OCI-M2 (cell line): Measurements from ENCODE around the gene CCDC8.
A peak's percentile ranks its signal among the peaks of the same experiment; 100 is the strongest.
"Not testable (repeated sequence)": the region's sequence is repeated elsewhere in the genome, so short reads cannot be mapped to it uniquely, and the experiment has no call there.

Experiments
- DNase-seq: peaks from one replicate; lab custom pipeline; 2025; ENCODE audit not compliant: unreplicated experiment; lab: John Stamatoyannopoulos, UW

Gene CCDC8

DNA sequence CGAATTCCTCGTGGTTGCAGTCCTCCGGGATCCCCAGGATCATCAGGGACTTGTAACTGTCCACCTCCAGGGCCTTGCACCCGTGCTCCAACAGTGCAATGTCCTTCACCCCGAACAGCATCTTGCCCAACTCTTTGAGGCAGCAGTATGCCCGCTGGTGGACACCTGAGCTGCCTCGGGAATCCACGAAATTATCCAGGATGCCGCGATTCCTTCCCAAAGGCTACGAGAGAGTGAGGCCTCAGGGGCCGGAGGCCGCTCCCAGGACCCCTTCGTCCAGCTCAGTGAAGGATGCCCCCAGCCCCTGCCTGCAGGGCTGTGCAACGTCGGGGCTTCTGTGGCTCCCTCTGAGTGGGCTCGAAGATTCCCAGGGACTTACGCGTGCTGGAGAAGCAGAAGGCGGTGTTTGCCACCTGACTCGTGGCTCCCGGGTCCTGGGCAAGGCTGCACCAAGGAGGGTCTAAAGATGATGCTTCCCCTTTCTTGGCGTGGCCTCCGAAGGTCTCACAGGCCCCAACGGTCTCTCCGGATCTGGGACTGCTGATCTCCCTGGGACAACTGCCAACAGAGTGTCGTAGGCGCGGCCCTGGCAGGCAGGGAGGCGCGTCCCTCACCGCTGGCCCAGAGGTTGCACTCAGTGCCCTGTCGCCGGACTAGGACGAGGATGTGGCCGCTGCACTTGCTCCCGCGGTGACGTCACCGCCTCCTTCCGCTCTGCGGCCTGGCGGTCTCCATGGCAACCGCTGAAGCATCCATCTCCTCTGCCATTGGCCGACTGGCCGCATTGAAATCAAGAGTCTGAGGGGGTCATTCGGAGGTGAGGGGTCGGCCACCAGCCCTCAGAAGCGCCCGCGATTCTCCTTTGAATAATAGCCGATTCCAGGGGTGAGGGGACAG is 15.1 kb upstream of the CCDC8 start, which contains the start of gene PNMA8C:
PNMA8C (minus strand) TSS at position 698 of the 897 bp plus-strand sequence; CDS start at position 121, 577 bp downstream.
- DNase-seq = no peak

DNA sequence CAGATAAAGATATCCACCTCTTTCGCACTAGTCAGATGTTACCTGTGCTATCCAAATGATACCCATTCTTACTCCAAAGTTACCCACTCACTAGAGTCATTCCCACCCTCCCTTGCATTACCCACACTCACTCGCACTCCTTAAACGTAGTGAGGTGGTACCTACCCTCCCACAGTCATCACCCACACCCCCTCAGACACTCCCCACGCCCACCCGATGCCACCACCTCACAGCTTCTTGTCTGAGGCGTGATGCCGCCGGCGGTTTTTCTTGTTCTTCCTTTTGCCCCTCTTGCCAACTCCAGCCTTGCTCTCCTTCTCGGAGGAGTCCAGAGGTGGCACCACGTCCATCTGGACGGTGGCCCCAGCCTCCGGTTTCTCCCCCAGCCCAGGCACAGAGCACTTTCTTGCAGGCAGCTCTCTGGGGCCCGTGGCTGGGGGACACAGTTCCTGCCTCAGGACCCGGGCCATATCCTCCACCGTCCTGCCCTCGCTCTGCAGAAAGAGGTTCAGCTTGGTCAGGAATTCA is 14.2 kb upstream of the CCDC8 start:
- DNase-seq = no peak

DNA sequence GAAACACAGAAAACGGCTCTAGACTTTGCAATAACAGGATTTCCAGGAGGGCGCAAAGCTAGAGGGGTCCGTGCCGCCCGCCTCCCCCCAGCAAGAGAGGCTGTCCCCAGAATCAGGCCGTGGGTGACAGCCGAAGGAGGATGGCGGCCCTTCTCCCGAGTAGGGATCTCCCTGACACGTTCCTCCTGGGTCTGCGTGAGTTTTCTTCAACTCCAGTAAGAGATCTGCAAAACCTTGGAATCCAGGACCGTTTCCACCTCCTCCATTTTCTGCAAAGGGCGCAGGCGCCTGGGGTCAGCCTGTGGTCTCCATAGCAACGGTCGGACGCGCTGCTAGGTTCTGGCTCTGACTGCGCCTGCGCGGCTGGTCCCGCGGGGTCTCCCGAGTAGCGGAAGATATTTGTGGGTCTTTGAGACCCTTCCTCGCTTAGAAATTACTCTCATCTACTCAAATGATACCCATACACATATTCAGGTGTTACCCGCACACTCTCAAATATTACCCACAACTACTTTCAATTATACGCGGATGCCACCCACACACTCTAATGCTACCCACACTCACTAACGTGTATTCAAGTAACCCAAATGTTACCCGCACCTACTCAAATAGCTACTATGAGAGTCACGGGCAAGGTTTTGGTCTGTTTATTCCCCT is 13.3 kb upstream of the CCDC8 start:
- DNase-seq = peak; percentile 82

DNA sequence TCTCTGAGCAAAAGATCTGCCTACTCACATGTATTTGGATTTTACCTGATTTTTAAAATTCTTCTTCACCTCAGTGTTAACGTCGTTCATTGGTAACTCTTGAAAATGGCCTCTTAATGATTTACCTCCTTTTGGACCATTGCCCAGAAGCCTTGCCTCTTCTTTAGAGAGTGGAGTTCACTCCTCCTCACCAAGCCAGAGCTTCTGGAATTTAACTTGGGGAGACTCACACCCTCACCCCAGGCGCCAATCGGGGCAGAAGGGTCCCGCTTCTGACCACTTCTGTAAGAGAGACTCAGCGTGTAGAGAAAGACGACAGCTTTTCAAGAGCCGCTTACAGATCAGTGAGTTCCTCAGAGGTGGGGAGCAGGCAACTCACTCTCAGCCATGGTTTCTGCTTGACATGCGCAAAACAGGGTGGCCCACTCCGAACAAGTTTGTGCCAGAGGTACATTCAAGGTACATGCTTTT is 12.7 kb upstream of the CCDC8 start:
- no peak for DNase-seq

DNA sequence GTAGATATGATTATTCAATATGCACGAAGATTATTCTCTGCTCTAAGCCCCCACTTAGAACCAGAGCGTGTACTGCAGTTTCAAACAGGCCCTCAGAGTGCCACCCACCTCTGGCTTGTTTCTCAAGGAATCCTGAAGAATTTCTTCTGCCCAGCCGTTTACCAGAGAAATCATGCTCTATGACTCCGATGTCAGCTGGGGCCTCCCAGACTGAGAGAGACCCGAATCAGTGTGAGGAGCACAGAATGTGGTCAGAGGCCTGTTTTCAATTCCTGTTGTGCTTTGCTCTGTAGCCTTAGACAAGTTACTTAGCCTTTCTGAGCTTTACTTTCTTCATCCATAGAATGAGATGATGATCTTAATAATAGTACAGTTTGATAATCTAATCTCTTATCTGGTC is 9.8 kb upstream of the CCDC8 start:
- DNase-seq = no peak

DNA sequence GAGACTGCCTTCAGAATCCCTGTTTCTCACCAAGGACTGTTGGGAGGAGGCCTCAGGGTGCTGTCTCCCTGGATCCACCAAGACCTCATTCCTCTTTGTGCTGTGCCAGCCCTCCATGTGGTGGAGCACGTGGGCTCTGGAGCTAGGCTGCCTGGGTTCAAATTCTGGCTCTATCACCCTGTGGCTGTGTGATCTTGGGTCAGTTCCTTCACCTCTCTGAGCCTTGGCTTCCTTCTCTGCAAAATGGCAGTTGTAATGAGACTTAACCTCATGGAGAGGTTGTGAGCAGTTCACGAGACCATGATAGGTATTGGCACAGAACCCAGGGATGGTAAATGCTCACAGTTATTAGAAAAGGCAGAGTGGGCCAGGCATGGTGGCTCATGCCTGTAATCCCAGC is 9.0 kb upstream of the CCDC8 start:
- DNase-seq = no peak

DNA sequence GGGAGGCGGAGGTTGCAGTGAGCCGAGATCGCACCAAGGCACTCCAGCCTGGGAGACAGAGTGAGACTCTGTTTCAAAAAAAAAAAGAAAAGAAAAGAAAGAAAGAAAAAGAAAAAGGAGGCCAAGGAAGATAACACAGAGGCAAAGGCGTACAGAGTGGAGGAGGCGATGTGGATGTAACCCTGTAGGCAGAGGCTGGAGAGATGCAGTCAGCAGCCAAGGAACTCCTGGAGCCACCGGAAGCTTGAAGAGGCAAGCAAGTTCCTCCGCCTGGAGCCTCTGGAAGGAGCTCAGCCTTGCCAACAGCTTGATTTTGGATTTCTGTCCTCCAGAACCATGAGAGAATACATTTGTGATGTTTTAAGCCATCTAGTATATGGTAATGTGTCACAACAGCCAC is 6.7 kb upstream of the CCDC8 start:
- no peak for DNase-seq

DNA sequence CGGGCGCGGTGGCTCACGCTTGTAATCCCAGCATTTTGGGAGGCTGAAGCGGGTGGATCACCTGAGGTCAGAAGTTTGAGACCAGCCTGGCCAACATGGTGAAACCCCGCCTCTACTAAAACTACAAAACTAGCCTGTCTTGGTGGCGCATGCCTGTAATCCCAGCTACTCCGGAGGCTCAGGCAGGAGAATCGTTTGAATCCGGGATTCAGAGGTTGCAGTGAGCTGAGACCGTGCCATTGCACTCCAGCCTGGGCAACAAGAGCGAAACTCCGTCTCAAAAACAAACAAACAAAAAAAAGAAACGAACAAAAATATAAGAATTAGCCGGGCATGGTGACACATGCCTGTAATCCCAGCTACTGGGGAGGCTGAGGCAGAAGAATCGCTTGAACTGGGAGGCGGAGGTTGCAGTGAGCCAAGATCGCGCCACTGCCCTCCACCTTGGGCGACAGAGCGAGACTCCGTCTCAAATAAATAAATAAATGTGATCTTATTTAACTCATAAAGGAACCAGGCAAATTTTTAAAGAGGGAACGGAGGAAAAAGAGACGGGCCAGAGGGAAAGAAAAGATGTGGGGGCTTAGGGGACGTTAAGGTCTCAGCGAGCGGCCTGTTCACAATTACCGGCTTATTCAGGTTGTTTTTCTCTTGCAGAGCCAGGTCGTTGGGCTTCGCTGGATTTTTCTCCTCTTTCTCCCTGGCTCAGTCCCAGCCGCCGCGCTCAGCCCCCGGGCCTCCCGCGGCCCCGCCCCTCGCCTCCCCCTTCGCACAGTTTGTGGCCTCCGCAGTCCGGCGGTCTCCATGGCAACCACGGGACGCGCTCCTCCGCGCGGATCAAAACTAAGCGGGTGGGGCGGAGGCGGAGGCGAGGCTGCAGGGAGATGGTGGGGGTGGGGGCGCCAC is 2.7 kb upstream of the CCDC8 start:
- DNase-seq = peak; percentile 35

DNA sequence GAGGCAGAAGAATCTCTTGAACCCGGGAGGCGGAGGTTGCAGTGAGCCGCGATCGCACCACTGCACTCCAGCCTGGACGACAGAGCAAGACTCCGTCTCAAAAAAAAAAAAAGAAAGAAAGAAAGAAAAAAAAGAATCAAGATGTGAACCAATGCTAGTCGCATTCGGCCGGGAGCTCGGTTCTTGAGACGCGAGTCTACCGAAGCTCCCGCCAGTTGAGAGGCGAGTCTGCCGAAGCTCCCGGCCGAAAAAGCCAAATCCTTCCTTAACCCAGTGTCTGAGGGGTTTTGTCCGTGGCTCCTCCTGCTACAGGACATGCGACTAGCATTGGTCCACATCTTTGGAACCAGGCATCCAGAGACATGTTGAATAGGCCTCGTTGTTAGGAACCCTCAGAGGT is 1.5 kb upstream of the CCDC8 start:
- not testable (repeated sequence) for DNase-seq

DNA sequence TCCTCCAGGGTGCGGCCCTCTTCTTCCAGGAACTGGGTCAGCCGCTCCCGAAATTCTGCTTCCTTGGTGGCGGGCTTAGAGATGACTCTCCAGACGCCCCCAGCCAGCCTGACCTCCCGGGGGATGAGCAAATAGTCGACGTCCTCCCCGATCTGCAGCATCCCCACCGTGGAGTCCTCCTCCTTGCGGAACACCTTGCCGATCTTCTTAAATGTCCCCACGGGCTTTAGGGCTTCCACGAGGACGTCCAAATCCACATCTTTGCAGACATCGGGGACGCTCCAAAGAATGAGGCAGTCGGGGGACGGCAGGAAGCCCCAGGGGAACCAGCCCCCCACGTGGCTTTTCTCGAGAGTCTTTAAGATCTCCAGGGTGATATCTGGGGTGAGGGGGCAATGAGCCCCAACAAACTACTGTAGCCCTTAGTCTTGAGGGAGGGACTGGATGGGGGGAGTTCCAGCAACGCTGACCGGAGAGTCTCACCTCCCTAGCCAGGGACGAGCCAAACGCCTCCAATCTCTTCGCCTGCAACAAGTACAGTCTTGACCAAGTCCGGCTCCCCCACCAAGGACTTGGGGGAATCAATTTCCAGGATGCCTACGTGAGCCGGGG is 608 bp downstream of the CCDC8 start:
- peak; percentile 20 for DNase-seq

DNA sequence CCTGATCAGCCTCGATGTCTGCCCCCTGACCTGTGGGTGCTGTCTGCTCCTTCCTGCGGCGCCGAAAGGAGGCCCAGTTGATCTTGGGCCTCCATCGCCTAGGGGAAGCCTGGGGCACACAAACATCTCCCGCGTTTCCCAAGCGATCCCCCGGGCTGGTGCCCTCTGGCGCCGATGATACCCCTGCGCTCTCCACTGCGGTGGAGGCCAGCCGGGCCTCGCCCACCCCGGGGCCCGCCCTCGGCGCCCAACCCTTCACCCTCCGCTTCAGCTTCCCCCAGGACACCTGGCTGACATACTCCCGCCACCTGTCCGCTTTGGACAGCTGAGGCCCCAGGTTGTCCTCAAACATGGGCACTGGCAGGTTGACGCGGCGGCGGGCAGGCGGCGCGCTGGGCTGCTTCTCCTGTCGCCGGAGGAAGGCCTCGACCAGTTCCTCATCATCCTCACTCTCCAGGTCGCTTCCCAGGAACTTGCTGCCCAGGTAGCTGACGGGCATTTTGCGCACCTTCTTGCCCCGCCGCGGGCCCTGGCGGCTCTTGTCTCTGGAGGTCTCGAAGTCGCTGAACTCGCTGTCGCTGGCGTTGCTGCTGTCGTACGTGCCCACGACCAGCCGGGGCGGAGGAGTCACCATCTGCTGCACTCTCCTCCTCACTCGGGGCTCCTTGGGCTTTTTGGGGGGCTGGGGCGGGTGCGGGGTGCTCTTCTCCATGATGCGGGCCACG is 1.3 kb downstream of the CCDC8 start:
- no peak for DNase-seq

DNA sequence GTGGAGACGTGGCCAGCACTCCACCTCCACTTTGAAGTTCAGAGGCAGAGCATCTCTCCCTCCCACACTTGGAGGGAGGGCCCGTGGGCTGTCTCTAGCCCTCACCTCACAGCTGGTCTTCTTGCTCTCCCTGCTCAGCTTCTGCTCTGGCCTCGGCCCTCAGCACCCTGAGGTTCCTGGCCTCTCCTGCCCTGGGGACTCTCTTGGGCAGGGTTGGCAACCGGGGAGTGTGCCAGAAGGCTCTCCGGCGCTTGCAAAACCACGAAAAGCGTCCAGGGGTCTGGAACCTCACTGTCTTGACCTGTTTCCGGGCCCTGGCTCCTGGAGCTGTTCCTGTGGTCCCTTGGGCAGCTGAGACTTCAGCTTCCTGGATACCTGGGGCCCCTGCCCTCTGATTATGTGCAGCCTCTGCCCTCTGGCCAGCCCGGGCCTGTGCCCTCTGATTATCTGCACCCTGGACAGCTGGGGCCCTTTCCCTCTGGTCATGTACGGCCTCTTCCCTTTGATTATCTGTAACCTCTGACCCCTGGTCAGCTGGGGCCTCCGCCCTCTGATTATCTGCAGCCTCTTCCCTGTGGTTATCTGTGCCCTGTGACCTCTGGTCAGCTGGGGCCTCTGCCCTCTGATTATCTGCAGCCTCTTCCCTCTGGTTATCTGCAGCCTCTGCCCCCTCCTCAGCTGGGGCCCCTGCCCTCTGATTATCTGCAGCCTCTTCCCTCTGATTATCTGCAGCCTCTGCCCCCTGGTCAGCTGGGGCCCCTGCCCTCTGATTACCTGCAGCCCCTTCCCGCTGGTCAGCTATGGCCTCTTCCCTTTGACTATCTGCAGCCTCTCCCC is 2.1 kb downstream of the CCDC8 start:
- DNase-seq = no peak

DNA sequence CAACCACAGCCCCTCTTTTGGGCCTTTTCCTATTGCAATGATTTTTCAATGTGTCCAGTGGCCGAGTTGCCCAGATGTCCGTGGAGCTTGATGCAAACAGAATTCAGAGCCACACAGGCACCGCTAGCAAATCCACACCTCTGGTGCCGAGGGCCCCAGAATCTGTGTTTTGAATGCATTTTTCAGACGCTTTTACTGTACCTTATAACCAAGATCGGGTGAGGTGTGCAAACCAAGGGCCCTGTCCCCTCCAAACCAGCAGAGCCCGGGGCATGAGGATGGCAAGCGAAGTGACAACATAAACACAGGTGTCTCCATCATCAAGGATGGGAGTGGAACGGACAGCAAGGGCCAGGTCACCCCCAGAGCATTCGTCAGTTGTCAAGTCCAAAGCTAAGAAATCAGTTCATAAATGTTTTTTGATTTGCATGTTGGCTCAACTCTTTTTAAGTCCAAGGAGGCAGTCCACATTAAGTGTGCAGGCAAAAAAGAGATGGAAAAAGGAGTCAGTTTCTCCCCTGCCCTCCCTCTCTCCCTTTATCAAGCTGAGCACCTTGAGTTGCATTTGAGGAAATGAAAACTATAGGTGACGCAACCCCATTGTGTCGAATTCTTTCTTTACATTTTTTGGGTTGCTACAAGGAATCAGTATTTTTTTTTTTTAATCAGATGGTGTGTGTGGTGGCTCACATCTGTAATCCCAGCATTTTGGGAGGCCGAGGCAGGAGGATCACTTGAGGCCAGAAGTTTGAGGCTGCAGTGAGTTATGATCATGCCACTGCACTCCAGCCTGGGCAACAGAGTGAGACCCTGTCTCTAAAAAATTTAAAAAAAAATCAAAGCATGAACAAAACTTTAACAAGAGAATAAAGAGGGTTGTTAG is 2.9 kb downstream of the CCDC8 start:
- DNase-seq = no peak

DNA sequence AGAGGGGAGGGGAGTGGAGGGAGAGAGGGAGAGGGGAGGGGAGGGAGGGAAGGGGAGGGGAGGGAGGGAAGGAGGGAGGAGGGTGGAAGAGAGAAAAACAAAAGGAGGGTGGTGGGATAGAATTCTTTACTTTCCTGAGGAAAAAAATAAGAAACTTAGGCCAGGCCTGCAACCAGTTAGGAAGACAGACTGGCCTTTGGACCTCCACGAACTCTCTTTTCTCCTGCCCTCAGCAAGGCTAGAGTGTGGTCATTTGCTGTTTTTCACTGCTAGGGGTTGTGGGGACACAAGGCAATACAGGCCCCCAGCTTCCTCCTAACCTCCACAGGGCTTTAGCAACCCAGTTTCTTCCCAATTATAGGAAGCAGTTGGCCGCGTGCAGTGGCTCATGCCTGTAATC is 4.2 kb downstream of the CCDC8 start:
- no peak for DNase-seq

DNA sequence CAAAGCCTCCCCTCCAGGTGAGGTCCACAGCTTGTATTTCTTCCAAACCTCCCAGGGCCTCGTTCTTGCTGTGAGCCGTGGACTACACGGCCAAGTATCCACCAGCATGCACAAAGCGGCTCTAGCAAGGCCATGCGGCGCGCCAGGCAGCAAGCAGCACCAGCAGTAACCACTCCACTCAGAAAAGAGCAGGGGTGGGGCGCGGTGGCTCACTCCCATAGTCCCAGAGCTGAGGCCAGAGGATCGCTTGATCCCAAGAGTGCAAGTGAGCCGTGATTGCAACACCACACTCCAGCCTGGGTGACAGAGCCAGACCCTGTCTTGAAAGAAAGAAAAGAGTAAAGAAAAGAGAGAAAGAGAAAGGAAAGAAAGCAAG is 4.7 kb downstream of the CCDC8 start:
- DNase-seq = no peak

DNA sequence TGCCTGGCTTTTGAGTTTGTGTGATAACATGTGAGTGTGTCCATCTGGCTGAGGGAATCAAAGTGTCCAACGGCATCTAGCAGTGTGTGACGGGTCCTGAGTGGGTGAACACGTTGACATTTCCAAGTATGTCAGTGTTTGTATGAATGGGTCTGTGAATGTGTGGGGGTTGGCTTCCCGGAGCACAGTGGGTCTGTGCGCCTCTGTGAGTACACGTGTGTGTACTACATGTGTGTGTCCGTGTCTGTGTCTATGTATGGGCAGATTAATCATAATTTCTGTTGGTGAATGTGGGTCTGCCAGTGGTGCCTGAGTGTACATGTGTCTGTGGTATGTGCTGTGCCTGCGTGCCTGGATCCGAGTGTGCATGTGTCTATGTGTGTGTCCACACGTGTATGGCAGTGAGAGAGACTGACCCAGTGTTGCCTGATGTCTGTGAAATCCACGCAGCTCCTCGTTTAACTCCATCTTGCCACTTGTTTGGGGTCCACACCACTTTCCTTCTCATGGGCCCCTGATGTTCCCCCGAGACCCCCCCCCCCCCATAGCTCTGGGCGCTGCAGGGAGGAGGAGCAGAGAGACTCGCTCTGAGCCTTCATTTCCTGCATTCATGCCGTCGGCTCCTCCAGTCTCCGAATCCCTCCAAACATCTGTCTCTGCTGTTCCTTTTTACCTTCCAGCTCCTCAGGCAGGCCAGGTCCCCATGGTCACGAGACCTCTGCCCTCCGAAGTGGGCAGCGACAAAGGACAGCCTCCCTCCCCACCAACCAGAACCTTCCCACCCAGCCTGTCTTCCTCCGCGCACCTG is 5.3 kb downstream of the CCDC8 start:
- DNase-seq = no peak

DNA sequence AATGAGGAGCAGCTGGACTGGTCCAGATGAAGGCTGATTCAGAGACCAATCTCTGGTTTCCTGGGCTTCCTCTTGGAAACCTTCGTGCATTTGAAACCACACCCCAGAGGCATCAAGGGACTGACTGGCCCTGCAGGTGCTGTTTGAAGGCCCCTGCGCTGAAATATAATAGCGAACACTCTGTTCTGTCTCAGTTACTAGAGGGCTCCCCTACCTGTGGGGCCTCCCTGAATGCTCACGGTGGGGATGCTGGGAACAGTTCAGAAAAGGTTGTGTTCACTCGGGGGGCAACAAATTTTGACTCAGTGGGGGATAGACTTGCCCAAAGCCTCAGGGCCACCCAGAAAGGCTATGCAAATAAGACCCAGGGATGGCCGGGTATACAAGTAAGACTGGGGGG is 6.4 kb downstream of the CCDC8 start:
- no peak for DNase-seq
